ENCODE measurements around the gene CHST11. TPM values are rescaled to one million over a fixed set of nuclear protein-coding genes. Genes with fewer than 3 reads are reported as not detected.

CHST11 gene
- total and polyA plus RNA-seq, 10 of the 15 experiments (the other 5 are each of a cell fraction or from before 2014, with no cell fraction given), result 1.9 to 38.1 (median 17.2) TPM

DNA sequence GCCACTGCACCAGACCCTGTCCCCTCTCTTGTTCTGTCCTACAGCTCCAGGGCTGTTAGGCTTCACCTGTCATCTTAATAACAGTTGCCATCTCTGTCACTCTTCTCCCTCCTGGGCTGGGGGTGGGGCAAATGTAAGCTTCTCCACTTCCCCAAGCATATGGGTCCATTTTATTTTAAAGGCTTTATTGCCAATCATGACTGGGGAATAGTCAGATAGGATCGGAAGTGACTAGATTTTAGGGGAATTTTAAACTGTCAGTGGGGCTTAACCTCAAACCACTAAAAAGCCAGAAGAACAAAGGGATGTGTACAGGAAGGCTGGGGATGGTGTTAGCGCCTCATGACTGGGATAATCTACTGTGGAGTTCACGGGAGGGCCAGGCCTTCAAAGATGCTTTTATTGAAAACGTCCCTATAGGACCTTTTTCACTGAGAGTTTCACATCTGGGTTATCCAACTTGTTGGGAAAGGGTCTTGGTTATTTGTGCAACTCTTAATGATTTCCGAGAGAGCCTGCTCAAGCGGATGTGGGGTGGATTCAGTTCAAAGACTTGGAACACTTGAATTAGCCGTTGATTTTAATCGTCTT is 41.6 kb downstream of the CHST11 start (continued):
- TF ChIP-seq, protein P1, sequence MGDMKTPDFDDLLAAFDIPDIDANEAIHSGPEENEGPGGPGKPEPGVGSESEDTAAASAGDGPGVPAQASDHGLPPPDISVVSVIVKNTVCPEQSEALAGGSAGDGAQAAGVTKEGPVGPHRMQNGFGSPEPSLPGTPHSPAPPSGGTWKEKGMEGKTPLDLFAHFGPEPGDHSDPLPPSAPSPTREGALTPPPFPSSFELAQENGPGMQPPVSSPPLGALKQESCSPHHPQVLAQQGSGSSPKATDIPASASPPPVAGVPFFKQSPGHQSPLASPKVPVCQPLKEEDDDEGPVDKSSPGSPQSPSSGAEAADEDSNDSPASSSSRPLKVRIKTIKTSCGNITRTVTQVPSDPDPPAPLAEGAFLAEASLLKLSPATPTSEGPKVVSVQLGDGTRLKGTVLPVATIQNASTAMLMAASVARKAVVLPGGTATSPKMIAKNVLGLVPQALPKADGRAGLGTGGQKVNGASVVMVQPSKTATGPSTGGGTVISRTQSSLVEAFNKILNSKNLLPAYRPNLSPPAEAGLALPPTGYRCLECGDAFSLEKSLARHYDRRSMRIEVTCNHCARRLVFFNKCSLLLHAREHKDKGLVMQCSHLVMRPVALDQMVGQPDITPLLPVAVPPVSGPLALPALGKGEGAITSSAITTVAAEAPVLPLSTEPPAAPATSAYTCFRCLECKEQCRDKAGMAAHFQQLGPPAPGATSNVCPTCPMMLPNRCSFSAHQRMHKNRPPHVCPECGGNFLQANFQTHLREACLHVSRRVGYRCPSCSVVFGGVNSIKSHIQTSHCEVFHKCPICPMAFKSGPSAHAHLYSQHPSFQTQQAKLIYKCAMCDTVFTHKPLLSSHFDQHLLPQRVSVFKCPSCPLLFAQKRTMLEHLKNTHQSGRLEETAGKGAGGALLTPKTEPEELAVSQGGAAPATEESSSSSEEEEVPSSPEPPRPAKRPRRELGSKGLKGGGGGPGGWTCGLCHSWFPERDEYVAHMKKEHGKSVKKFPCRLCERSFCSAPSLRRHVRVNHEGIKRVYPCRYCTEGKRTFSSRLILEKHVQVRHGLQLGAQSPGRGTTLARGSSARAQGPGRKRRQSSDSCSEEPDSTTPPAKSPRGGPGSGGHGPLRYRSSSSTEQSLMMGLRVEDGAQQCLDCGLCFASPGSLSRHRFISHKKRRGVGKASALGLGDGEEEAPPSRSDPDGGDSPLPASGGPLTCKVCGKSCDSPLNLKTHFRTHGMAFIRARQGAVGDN (IDR thresholded peaks at IDR 0.05), result 0 out of 2 replicates have a peak, but pooled peaks have one; percentile 28
- no peak for TF ChIP-seq ESRRA (IDR thresholded peaks at IDR 0.05; ENCODE audit: low read length)
- no peak for TF ChIP-seq NBN (IDR thresholded peaks at IDR 0.05)
- TF ChIP-seq, protein P2, sequence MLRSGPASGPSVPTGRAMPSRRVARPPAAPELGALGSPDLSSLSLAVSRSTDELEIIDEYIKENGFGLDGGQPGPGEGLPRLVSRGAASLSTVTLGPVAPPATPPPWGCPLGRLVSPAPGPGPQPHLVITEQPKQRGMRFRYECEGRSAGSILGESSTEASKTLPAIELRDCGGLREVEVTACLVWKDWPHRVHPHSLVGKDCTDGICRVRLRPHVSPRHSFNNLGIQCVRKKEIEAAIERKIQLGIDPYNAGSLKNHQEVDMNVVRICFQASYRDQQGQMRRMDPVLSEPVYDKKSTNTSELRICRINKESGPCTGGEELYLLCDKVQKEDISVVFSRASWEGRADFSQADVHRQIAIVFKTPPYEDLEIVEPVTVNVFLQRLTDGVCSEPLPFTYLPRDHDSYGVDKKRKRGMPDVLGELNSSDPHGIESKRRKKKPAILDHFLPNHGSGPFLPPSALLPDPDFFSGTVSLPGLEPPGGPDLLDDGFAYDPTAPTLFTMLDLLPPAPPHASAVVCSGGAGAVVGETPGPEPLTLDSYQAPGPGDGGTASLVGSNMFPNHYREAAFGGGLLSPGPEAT (IDR thresholded peaks at IDR 0.05; ENCODE audit: low read depth), result peak; percentile 89
- TF ChIP-seq CREM (IDR thresholded peaks at IDR 0.05; ENCODE audit: low read depth), result no peak
- TF ChIP-seq, protein P3, sequence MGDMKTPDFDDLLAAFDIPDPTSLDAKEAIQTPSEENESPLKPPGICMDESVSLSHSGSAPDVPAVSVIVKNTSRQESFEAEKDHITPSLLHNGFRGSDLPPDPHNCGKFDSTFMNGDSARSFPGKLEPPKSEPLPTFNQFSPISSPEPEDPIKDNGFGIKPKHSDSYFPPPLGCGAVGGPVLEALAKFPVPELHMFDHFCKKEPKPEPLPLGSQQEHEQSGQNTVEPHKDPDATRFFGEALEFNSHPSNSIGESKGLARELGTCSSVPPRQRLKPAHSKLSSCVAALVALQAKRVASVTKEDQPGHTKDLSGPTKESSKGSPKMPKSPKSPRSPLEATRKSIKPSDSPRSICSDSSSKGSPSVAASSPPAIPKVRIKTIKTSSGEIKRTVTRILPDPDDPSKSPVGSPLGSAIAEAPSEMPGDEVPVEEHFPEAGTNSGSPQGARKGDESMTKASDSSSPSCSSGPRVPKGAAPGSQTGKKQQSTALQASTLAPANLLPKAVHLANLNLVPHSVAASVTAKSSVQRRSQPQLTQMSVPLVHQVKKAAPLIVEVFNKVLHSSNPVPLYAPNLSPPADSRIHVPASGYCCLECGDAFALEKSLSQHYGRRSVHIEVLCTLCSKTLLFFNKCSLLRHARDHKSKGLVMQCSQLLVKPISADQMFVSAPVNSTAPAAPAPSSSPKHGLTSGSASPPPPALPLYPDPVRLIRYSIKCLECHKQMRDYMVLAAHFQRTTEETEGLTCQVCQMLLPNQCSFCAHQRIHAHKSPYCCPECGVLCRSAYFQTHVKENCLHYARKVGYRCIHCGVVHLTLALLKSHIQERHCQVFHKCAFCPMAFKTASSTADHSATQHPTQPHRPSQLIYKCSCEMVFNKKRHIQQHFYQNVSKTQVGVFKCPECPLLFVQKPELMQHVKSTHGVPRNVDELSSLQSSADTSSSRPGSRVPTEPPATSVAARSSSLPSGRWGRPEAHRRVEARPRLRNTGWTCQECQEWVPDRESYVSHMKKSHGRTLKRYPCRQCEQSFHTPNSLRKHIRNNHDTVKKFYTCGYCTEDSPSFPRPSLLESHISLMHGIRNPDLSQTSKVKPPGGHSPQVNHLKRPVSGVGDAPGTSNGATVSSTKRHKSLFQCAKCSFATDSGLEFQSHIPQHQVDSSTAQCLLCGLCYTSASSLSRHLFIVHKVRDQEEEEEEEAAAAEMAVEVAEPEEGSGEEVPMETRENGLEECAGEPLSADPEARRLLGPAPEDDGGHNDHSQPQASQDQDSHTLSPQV (IDR thresholded peaks at IDR 0.05), result no peak
- no peak for TF ChIP-seq NR2C1 (IDR thresholded peaks at IDR 0.05)
- peak; percentile 41 to 50; a peak in 2 of 4 replicates for TF ChIP-seq BHLHE40 (IDR thresholded peaks at IDR 0.05; ENCODE audit: borderline replicate concordance in 1 of 2, low read depth in 2 of 2, low read length in 1 of 2)
- no peak for TF ChIP-seq ZSCAN29 (IDR thresholded peaks at IDR 0.05)
- no peak for TF ChIP-seq HCFC1 (IDR thresholded peaks at IDR 0.05; ENCODE audit: low read length)
- TF ChIP-seq TCF3 (IDR thresholded peaks at IDR 0.05; ENCODE audit: borderline replicate concordance, insufficient read depth, low read depth, low read length), result no peak
- TF ChIP-seq CHD2 (IDR thresholded peaks at IDR 0.05; ENCODE audit: borderline replicate concordance, low read depth, low read length), result 0 out of 2 replicates have a peak, but pooled peaks have one; percentile 35
- peak; percentile 53; the same call in 1 of the 2 replicates for TF ChIP-seq NR2F1 (conservative IDR thresholded peaks at IDR 0.05)
- TF ChIP-seq, protein P4, sequence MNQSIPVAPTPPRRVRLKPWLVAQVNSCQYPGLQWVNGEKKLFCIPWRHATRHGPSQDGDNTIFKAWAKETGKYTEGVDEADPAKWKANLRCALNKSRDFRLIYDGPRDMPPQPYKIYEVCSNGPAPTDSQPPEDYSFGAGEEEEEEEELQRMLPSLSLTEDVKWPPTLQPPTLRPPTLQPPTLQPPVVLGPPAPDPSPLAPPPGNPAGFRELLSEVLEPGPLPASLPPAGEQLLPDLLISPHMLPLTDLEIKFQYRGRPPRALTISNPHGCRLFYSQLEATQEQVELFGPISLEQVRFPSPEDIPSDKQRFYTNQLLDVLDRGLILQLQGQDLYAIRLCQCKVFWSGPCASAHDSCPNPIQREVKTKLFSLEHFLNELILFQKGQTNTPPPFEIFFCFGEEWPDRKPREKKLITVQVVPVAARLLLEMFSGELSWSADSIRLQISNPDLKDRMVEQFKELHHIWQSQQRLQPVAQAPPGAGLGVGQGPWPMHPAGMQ (IDR thresholded peaks at IDR 0.05; ENCODE audit: borderline replicate concordance), result no peak
- TF ChIP-seq BRCA1 (IDR thresholded peaks at IDR 0.05; ENCODE audit: low read depth, low read length), result no peak; the same call in 1 of the 2 replicates
- TF ChIP-seq RELA (IDR thresholded peaks at IDR 0.05; ENCODE audit: borderline replicate concordance, partially characterized antibody), result peak; percentile 32
- TF ChIP-seq SIN3A (IDR thresholded peaks at IDR 0.05; ENCODE audit: low read depth, low read length), result no peak
- TF ChIP-seq JUND (IDR thresholded peaks at IDR 0.05; ENCODE audit: low read depth, low read length), result no peak
- peak; percentile 89 for TF ChIP-seq EED (IDR thresholded peaks at IDR 0.05; ENCODE audit: low read depth)
- TF ChIP-seq WRNIP1 (IDR thresholded peaks at IDR 0.05; ENCODE audit: borderline replicate concordance, low read depth, low read length), result no peak
- TF ChIP-seq CBFB (IDR thresholded peaks at IDR 0.05; ENCODE audit: low read depth), result no peak
